Keratinocyte (primary cell): ENCODE results near the gene ZNF724. TPM values are rescaled to one million over a fixed set of nuclear protein-coding genes. Genes with fewer than 3 reads are reported as not detected.
"Not testable (repeated sequence)": the region's sequence is repeated elsewhere in the genome, so short reads cannot be mapped to it uniquely, and the experiment has no call there.

Experiments used
- DNase-seq: peaks from one replicate; pipeline ENCODE4 v3.0.0-alpha.2; 2011; ENCODE audit warnings: low read depth, missing footprints, low spot score
- FAIRE-seq: peaks from 2 replicates; lab custom pipeline; 2011; peaks lifted over from hg19 to GRCh38; lab: Jason Lieb, UNC
- H2AFZ ChIP-seq: 2 replicates; pipeline ENCODE4 v1.6.0; 2012; ENCODE audit warnings: low read length, control low read depth, inconsistent platforms; ENCODE audit not compliant: control insufficient read depth
- H3K27ac ChIP-seq: 2 replicates; pipeline ENCODE4 v1.5.1; 2011; ENCODE audit warnings: low read length; ENCODE audit not compliant: control insufficient read depth, insufficient read depth
- H3K27me3 ChIP-seq: 3 replicates; pipeline ENCODE4 v1.6.0; 2011; ENCODE audit warnings: low read length; ENCODE audit not compliant: control insufficient read depth, insufficient read depth; ENCODE audit errors: extremely low read depth
- H3K36me3 ChIP-seq, 2 experiments: 2 replicates in 1 of 2; 3 replicates in 1 of 2; pipeline ENCODE4 v1.5.1; 2011; ENCODE audit warnings: low read length in 2 of 2, mild to moderate bottlenecking in 1 of 2; ENCODE audit not compliant: control insufficient read depth in 2 of 2, insufficient read depth in 2 of 2; ENCODE audit errors: extremely low read depth in 1 of 2
- H3K4me1 ChIP-seq: 3 replicates; pipeline ENCODE4 v1.5.1; 2011; ENCODE audit warnings: low read length; ENCODE audit not compliant: control insufficient read depth, insufficient read depth; ENCODE audit errors: extremely low read depth
- H3K4me2 ChIP-seq: 3 replicates; pipeline ENCODE4 v1.6.0; 2011; ENCODE audit warnings: low read depth, low read length; ENCODE audit not compliant: control insufficient read depth, insufficient read depth; ENCODE audit errors: extremely low read depth
- H3K4me3 ChIP-seq, 3 experiments: fragments of 200-600 bp in 1 of 3; sonication (generic) in 1 of 3; 2 replicates in 2 of 3; 3 replicates in 1 of 3; pipeline ENCODE4 v1.5.1; 2011 to 2016; ENCODE audit warnings: low read length in 3 of 3, mild to moderate bottlenecking in 3 of 3, control low read depth in 2 of 3, inconsistent platforms in 1 of 3, low read depth in 1 of 3, mixed read lengths in 1 of 3, mixed run types in 1 of 3, moderate library complexity in 1 of 3; ENCODE audit not compliant: control insufficient read depth in 2 of 3, insufficient read depth in 2 of 3; ENCODE audit errors: extremely low read depth in 1 of 3
- H3K79me2 ChIP-seq: 2 replicates; pipeline ENCODE4 v1.6.0; 2012; ENCODE audit warnings: low read length; ENCODE audit not compliant: control insufficient read depth, insufficient read depth
- H3K9ac ChIP-seq: 3 replicates; pipeline ENCODE4 v1.6.0; 2011; ENCODE audit warnings: low read length; ENCODE audit not compliant: control insufficient read depth, insufficient read depth; ENCODE audit errors: extremely low read depth
- H3K9me1 ChIP-seq: 3 replicates; pipeline ENCODE4 v1.6.0; 2011; ENCODE audit warnings: low read length; ENCODE audit not compliant: control insufficient read depth, insufficient read depth; ENCODE audit errors: extremely low read depth
- H3K9me3 ChIP-seq: 2 replicates; pipeline ENCODE4 v1.5.1; 2012; ENCODE audit warnings: low read depth, low read length; ENCODE audit not compliant: control insufficient read depth
- H4K20me1 ChIP-seq: 3 replicates; pipeline ENCODE4 v1.6.0; 2011; ENCODE audit warnings: low read length; ENCODE audit not compliant: control insufficient read depth, insufficient read depth; ENCODE audit errors: extremely low read depth
- EZH2 ChIP-seq: IDR thresholded peaks from one replicate; pipeline ENCODE4 v1.6.1; 2012; ENCODE audit warnings: inconsistent platforms, mild to moderate bottlenecking, low read length, moderate library complexity
- dilution Hi-C: fragments of 300-500 bp; cut with MboI; formaldehyde crosslinking; loops from one replicate; pipeline ENCODE4 v1.7.0; 2020; ENCODE audit warnings: low sequenced_read_pairs; ENCODE audit not compliant: extremely low pct_ligation_motif_present
- polyA plus RNA-seq, 5 experiments: library from polyadenylated mRNA; depleted of rRNA in 3 of 5; stranded (reverse) in 3 of 5; stranded (forward) in 1 of 5; unstranded in 1 of 5; fragments of >200 nt; gene quantifications; 1 replicate in 1 of 5; 2 replicates in 3 of 5; 3 replicates in 1 of 5; pipeline versions ENCODE4 v1.2.1 to v1.2.3, GENCODE V29; 2011 to 2012; ENCODE audit warnings: missing spikeins in 2 of 5, low read depth in 1 of 5, low replicate concordance in 1 of 5
- TF ChIP-seq, protein P1 (sequence below), 3 experiments: IDR thresholded peaks in 1 of 3; conservative IDR thresholded peaks in 1 of 3; optimal IDR thresholded peaks in 1 of 3; 2 replicates in 2 of 3; 3 replicates in 1 of 3; pipeline versions ENCODE3 to v1.5.1; 2011; ENCODE audit warnings: low read length in 3 of 3, mild to moderate bottlenecking in 3 of 3, moderate library complexity in 2 of 3, control low read depth in 1 of 3, inconsistent platforms in 1 of 3; ENCODE audit not compliant: insufficient read depth in 2 of 3; ENCODE audit errors: extremely low read depth in 1 of 3

The ZNF724 gene
- polyA plus RNA-seq, 1 donor (not counting 4 experiments of a cell fraction or from before 2014, with no cell fraction given), result 2.6 TPM

DNA sequence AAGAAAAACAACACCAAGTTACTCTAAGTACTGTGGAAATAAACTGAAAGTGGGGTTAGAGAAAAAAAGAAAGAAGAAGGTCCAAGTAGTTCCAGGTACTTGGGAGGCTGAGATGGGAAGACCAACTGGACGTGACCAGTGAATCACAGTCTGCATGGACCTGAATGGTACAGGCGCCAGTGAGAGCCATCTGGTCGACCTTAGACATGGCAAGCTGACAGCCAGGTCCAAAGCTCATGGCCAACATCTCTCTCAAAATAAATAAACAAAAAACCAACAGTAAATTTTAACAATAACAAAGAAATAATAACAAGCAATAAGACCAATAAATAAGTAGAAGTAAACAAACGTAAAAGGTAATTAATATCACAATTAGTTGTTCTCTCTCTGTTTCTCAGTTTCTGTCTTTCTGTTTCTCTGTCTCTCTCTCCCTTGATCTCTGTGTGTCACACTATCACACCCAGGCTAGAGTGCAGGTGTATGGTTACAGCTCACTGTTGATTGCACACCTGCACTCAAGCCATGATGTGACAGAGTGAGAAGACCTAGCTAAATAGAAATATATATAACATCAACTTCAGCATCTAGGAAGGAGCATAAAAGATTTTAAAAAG is 31.6 kb upstream of the ZNF724 start:
- H3K79me2 ChIP-seq, result no peaks in the 10 kb centered on the region
- no peaks in the 10 kb centered on the region for H3K27me3 ChIP-seq
- no peaks in the 10 kb centered on the region for H3K36me3 ChIP-seq
- H3K9me3 ChIP-seq, result peaks cover 6% of the 10 kb centered on the region
- TF ChIP-seq, protein P1, sequence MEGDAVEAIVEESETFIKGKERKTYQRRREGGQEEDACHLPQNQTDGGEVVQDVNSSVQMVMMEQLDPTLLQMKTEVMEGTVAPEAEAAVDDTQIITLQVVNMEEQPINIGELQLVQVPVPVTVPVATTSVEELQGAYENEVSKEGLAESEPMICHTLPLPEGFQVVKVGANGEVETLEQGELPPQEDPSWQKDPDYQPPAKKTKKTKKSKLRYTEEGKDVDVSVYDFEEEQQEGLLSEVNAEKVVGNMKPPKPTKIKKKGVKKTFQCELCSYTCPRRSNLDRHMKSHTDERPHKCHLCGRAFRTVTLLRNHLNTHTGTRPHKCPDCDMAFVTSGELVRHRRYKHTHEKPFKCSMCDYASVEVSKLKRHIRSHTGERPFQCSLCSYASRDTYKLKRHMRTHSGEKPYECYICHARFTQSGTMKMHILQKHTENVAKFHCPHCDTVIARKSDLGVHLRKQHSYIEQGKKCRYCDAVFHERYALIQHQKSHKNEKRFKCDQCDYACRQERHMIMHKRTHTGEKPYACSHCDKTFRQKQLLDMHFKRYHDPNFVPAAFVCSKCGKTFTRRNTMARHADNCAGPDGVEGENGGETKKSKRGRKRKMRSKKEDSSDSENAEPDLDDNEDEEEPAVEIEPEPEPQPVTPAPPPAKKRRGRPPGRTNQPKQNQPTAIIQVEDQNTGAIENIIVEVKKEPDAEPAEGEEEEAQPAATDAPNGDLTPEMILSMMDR (optimal IDR thresholded peaks at IDR 0.05 in 1 of 3, IDR thresholded peaks at IDR 0.05 in 1 of 3, conservative IDR thresholded peaks at IDR 0.05 in 1 of 3; ENCODE audit: extremely low read depth in 1 of 3, insufficient read depth in 2 of 3, low read length in 3 of 3), result no peak
- TF ChIP-seq EZH2, result no peak
- dilution Hi-C loops, result no loop called here
- H4K20me1 ChIP-seq, result no peaks in the 10 kb centered on the region
- no peak overlapping the region for H2AFZ ChIP-seq
- H3K4me2 ChIP-seq, result no peak overlapping the region
- H3K4me3 ChIP-seq, result no peak overlapping the region
- H3K4me1 ChIP-seq, result no peaks in the 10 kb centered on the region
- H3K9me1 ChIP-seq, result no peaks in the 10 kb centered on the region
- FAIRE-seq (no peak), DNase-seq (no peak)
- H3K27ac ChIP-seq, result no peak overlapping the region
- no peak overlapping the region for H3K9ac ChIP-seq

DNA sequence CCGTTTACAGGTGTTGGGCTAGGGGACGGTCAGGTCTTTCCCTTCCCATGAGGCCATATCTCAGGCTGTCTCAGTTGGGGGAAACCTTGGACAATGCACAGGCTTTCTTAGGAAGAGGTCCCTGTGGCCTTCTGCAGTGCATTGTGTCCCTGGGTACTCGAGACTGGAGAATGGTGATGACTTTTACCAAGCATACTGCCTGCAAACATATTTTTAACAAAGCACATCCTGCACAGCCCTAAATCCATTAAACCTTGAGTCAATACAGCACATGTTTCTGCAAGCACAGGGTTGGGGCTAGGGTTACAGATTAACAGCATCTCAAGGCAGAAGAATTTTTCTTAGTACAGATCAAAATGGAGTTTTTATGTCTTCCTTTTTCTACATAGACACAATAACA is 27.9 kb upstream of the ZNF724 start:
- FAIRE-seq, H2AFZ ChIP-seq, H3K27ac ChIP-seq, H3K4me3 ChIP-seq, dilution Hi-C loops, H3K9ac ChIP-seq, H3K4me2 ChIP-seq, H3K36me3 ChIP-seq, H3K9me1 ChIP-seq, H3K27me3 ChIP-seq, H3K4me1 ChIP-seq, H3K9me3 ChIP-seq, H3K79me2 ChIP-seq, H4K20me1 ChIP-seq, DNase-seq: not testable (repeated sequence)
